ENCODE data around the gene ITSN2.

GRCh38 chr2:24351627-24351938 lies 8.8 kb downstream of the ITSN2 start:
- TF ChIP-seq GATA2 (IDR thresholded peaks at IDR 0.05; ENCODE audit: low read depth, low read length) (no peak), GATA3 (IDR thresholded peaks at IDR 0.05; ENCODE audit: low read depth, low read length) (no peak)
